IPS-11a (cell line): ENCODE measurements around the gene RTL10.
"Not testable (repeated sequence)": the region's sequence is repeated elsewhere in the genome, so short reads cannot be mapped to it uniquely, and the experiment has no call there.

ENCODE experiments used
- H3K4me3 ChIP-seq: one replicate; pipeline ENCODE4 v1.5.1; 2013; ENCODE audit warnings: low read depth, low read length, control low read depth

RTL10 gene

GRCh38 chr22:19890502-19891316 is 36.0 kb upstream of the RTL10 start:
- H3K4me3 ChIP-seq = no peak overlapping the region

GRCh38 chr22:19889951-19890350 is 35.3 kb upstream of the RTL10 start:
- no peak overlapping the region for H3K4me3 ChIP-seq

- H3K4me3 ChIP-seq = no peak overlapping the region
Observed at GRCh38 chr22:19888131-19888746, 33.6 kb upstream of the RTL10 start.

- no peak overlapping the region for H3K4me3 ChIP-seq
Observed at GRCh38 chr22:19887256-19887985, 32.7 kb upstream of the RTL10 start.

GRCh38 chr22:19886605-19887255 is 32.1 kb upstream of the RTL10 start:
- no peak overlapping the region for H3K4me3 ChIP-seq

GRCh38 chr22:19885841-19886592 is 31.3 kb upstream of the RTL10 start:
- H3K4me3 ChIP-seq = no peak overlapping the region

GRCh38 chr22:19884954-19885751 is 30.5 kb upstream of the RTL10 start:
- no peak overlapping the region for H3K4me3 ChIP-seq

- no peak overlapping the region for H3K4me3 ChIP-seq
Observed at GRCh38 chr22:19884161-19884953, 29.7 kb upstream of the RTL10 start.

- H3K4me3 ChIP-seq = not testable (repeated sequence)
Observed at GRCh38 chr22:19883446-19883845, 28.8 kb upstream of the RTL10 start.

- no peak overlapping the region for H3K4me3 ChIP-seq
Observed at GRCh38 chr22:19882446-19883381, 28.0 kb upstream of the RTL10 start.

- no peak overlapping the region for H3K4me3 ChIP-seq
Observed at GRCh38 chr22:19880786-19881569, 26.3 kb upstream of the RTL10 start.

GRCh38 chr22:19879992-19880785 is 25.5 kb upstream of the RTL10 start:
- H3K4me3 ChIP-seq = no peak overlapping the region

- no peak overlapping the region for H3K4me3 ChIP-seq
Observed at GRCh38 chr22:19879643-19879991, 24.9 kb upstream of the RTL10 start.

GRCh38 chr22:19879246-19879570 is 24.5 kb upstream of the RTL10 start:
- H3K4me3 ChIP-seq = no peak overlapping the region

- no peak overlapping the region for H3K4me3 ChIP-seq
Observed at GRCh38 chr22:19878461-19879245, 24.0 kb upstream of the RTL10 start.
